Activated B cell treated with CpG ODN at 0.5 μM for 24 hours (primary cell): ENCODE data around the gene GRID2. TPM values are rescaled to one million over a fixed set of nuclear protein-coding genes. Genes with fewer than 3 reads are reported as not detected.

Source experiments
- ATAC-seq: fragments of 200-7000 bp; cut with Tn5 transposase; one replicate; pipeline ENCODE4 v1.10.0; 2021; ENCODE audit warnings: low read depth, mild to moderate bottlenecking, moderate library complexity
- CTCF ChIA-PET: fragments of 350-600 bp; sonication (Branson Sonifier 250); formaldehyde crosslinking; loops from one replicate; lab custom pipeline; 2021; ENCODE audit warnings: antibody characterized with exemption; lab: Charles Lee
- POLR2A ChIA-PET: fragments of 350-600 bp; sonication (Branson Sonifier 250); formaldehyde crosslinking; loops from one replicate; lab custom pipeline; 2021; ENCODE audit warnings: antibody characterized with exemption; lab: Charles Lee
- DNase-seq: peaks from one replicate; pipeline ENCODE4 v3.0.0; 2022
- H3K27ac Mint-ChIP-seq: one replicate; pipeline ENCODE4 v1.8.0; 2020; ENCODE audit warnings: mixed read lengths
- H3K27me3 Mint-ChIP-seq: one replicate; pipeline ENCODE4 v1.8.0; 2021; ENCODE audit warnings: mixed read lengths
- H3K36me3 Mint-ChIP-seq: one replicate; pipeline ENCODE4 v1.8.0; 2021; ENCODE audit warnings: low read depth, mixed read lengths
- H3K4me1 Mint-ChIP-seq: one replicate; pipeline ENCODE4 v1.8.0; 2021; ENCODE audit warnings: mixed read lengths
- H3K4me3 Mint-ChIP-seq: one replicate; pipeline ENCODE4 v1.8.0; 2020; ENCODE audit warnings: mild to moderate bottlenecking, mixed read lengths
- H3K9me3 Mint-ChIP-seq: one replicate; pipeline ENCODE4 v1.8.0; 2020; ENCODE audit warnings: mixed read lengths
- intact Hi-C: fragments of 100-400 bp; cut with micrococcal nuclease; formaldehyde crosslinking; loops from one replicate; pipeline ENCODE4 v1.15.1; 2024
- total RNA-seq: library from RNA; stranded (reverse); gene quantifications from 2 replicates; pipeline ENCODE4 v1.2.3, GENCODE V29; 2022
- TF ChIP-seq, protein P1 (sequence below): fragments of 200-600 bp; IDR thresholded peaks from one replicate; pipeline ENCODE4 v1.8.0; 2022; ENCODE audit warnings: antibody characterized with exemption, mild to moderate bottlenecking

GRID2 gene
- total RNA-seq, 1 donor from 2014 or later, result not detected

GRCh38 chr4:92261256-92261655, 42.5 kb upstream of the GRID2 start:
- Mint-ChIP-seq H3K9me3 (peaks cover 3% of the 10 kb centered on the region), H3K27me3 (no peaks in the 10 kb centered on the region), H3K36me3 (no peaks in the 10 kb centered on the region), H3K4me3 (no peak overlapping the region), H3K4me1 (no peaks in the 10 kb centered on the region), H3K27ac (no peak overlapping the region)
- CTCF ChIA-PET, result no interaction called here
- DNase-seq (no peak), ATAC-seq (no peak)
- TF ChIP-seq, protein P1, sequence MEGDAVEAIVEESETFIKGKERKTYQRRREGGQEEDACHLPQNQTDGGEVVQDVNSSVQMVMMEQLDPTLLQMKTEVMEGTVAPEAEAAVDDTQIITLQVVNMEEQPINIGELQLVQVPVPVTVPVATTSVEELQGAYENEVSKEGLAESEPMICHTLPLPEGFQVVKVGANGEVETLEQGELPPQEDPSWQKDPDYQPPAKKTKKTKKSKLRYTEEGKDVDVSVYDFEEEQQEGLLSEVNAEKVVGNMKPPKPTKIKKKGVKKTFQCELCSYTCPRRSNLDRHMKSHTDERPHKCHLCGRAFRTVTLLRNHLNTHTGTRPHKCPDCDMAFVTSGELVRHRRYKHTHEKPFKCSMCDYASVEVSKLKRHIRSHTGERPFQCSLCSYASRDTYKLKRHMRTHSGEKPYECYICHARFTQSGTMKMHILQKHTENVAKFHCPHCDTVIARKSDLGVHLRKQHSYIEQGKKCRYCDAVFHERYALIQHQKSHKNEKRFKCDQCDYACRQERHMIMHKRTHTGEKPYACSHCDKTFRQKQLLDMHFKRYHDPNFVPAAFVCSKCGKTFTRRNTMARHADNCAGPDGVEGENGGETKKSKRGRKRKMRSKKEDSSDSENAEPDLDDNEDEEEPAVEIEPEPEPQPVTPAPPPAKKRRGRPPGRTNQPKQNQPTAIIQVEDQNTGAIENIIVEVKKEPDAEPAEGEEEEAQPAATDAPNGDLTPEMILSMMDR, result no peak
- POLR2A ChIA-PET, result no interaction called here
- intact Hi-C loops, result no loop called here

DNA sequence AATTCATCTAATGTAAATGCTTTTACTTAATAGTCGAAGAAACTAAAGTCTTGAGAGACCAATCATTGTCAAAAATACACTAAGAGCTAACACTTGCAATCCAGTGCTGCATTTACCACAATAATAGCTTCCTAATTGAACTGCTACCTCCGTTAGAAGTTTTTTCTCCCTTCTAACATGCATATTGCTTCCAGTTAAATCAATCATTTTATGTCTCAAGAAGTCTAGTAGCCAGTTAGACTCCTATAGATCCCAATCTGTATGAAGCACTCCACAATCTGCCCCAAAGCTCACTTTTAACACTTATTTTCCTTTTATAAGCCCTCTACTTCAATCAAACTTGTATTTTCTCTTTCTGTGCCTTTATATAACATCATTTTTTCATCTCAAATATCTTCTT, 41.4 kb upstream of the GRID2 start:
- no peak overlapping the region for H3K4me3 Mint-ChIP-seq
- DNase-seq (no peak), ATAC-seq (no peak)
- H3K4me1 Mint-ChIP-seq, result no peaks in the 10 kb centered on the region
- intact Hi-C loops, result no loop called here
- peaks cover 1% of the 10 kb centered on the region for H3K9me3 Mint-ChIP-seq
- no peaks in the 10 kb centered on the region for H3K36me3 Mint-ChIP-seq
- no peak overlapping the region for H3K27ac Mint-ChIP-seq
- TF ChIP-seq, protein P1, result no peak
- POLR2A ChIA-PET, result no interaction called here
- no peaks in the 10 kb centered on the region for H3K27me3 Mint-ChIP-seq
- CTCF ChIA-PET, result no interaction called here

DNA sequence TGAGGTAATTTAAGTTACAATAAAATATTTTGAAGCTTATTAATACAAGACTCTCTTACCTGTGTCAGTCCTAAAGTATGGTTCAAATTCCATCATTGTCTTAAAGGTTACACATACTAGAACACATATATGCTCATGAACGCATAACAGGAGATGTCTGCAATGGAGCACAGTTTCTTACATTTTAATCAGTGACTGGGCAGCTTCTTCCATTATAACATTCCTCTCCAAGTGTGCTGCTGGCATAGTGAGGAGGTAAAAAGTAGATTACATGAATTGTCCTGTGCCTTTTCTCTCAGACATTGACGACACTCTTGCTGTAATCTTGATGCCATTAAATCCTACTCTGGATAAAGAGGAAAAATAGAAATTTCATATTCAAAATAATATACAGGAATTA, 40.8 kb upstream of the GRID2 start:
- Mint-ChIP-seq H3K4me1 (no peaks in the 10 kb centered on the region), H3K36me3 (no peaks in the 10 kb centered on the region), H3K9me3 (peaks cover 1% of the 10 kb centered on the region), H3K4me3 (no peak overlapping the region), H3K27me3 (no peaks in the 10 kb centered on the region), H3K27ac (no peak overlapping the region)
- intact Hi-C loops, result no loop called here
- ChIA-PET POLR2A (no interaction called here), CTCF (no interaction called here)
- ATAC-seq (no peak), DNase-seq (no peak)
- TF ChIP-seq, protein P1, result no peak

GRCh38 chr4:92263575-92263974, 40.2 kb upstream of the GRID2 start:
- DNase-seq, result no peak
- ChIA-PET POLR2A (no interaction called here), CTCF (no interaction called here)
- intact Hi-C loops, result no loop called here
- Mint-ChIP-seq H3K9me3 (no peaks in the 10 kb centered on the region), H3K4me3 (no peak overlapping the region), H3K36me3 (no peaks in the 10 kb centered on the region), H3K4me1 (no peaks in the 10 kb centered on the region), H3K27me3 (no peaks in the 10 kb centered on the region), H3K27ac (no peak overlapping the region)
- no peak for ATAC-seq
- TF ChIP-seq, protein P1, result no peak

DNA sequence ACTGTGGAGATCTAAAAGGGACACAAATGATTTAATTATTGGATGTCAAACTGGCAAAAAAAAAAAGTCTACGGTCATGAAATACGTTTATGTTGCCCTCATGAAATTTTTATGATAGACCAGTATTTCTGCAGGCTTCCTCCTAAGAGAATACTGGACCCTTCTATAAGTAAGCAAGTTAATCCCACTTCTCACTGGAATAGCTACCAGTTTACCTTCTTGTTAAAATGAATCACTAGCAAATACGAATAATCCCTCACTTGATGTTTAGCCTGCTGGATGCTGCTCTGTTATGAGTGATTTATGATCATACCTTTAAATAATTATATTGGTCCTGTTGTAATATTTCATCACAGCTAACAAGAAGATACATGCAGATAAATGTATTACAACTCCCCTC, 39.6 kb upstream of the GRID2 start:
- DNase-seq (no peak), ATAC-seq (no peak)
- Mint-ChIP-seq H3K36me3 (no peaks in the 10 kb centered on the region), H3K27me3 (no peaks in the 10 kb centered on the region), H3K4me3 (no peak overlapping the region), H3K27ac (no peak overlapping the region), H3K9me3 (no peaks in the 10 kb centered on the region), H3K4me1 (no peaks in the 10 kb centered on the region)
- ChIA-PET CTCF (no interaction called here), POLR2A (no interaction called here)
- intact Hi-C loops, result no loop called here
- TF ChIP-seq, protein P1, result no peak
